OCI-LY3 (cell line): ENCODE measurements around the gene ARPIN.
"Not testable (repeated sequence)": the region's sequence is repeated elsewhere in the genome, so short reads cannot be mapped to it uniquely, and the experiment has no call there.

ENCODE experiments used
- EZH2phosphoT487 ChIP-seq: fragments of 200-600 bp; shearing (Covaris generic); IDR thresholded peaks from 2 replicates; pipeline ENCODE4 v1.6.1; 2018; ENCODE audit warnings: antibody characterized with exemption, mixed run types, low read depth
- TF ChIP-seq, protein P1 (sequence below): fragments of 200-600, 300-600 bp; sonication (generic); IDR thresholded peaks from 2 replicates; pipeline ENCODE4 v1.5.1; 2014; ENCODE audit warnings: antibody characterized with exemption, low read length, low read depth

DNA sequence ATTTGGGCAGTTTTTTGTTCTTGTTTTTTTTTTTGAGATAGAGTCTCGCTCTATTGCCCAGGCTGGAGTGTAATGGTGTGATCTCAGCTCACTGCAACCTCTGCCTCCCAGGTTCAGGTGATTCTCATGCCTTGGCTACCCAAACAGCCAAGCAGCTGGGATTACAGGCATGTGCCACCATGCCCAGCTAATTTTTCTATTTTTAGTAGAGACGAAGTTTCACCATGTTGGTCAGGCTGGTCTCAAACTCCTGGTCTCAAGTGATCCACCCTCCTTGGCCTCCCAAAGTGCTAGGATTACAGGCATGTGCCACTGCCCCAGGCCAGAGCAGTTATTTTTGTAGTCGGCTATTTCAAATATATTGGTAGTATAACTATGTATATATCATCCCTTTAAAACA is 27.6 kb downstream of the ARPIN start:
- TF ChIP-seq, protein P1, sequence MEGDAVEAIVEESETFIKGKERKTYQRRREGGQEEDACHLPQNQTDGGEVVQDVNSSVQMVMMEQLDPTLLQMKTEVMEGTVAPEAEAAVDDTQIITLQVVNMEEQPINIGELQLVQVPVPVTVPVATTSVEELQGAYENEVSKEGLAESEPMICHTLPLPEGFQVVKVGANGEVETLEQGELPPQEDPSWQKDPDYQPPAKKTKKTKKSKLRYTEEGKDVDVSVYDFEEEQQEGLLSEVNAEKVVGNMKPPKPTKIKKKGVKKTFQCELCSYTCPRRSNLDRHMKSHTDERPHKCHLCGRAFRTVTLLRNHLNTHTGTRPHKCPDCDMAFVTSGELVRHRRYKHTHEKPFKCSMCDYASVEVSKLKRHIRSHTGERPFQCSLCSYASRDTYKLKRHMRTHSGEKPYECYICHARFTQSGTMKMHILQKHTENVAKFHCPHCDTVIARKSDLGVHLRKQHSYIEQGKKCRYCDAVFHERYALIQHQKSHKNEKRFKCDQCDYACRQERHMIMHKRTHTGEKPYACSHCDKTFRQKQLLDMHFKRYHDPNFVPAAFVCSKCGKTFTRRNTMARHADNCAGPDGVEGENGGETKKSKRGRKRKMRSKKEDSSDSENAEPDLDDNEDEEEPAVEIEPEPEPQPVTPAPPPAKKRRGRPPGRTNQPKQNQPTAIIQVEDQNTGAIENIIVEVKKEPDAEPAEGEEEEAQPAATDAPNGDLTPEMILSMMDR, result not testable (repeated sequence)
- TF ChIP-seq EZH2phosphoT487, result not testable (repeated sequence)
